GM23338 (cell line): ENCODE measurements around the gene TENT4A.

Experiments
- CREB1 ChIP-seq: fragments of 250-450 bp; sonication (Bioruptor Pico); IDR thresholded peaks from 2 replicates; pipeline ENCODE4 v1.5.0; 2020; ENCODE audit warnings: low read depth, mild to moderate bottlenecking, moderate library complexity
- EZH2 ChIP-seq: fragments of 200-600 bp; sonication (generic); IDR thresholded peaks from one replicate; pipeline ENCODE4 v1.8.0; 2017; ENCODE audit warnings: antibody characterized with exemption, mild to moderate bottlenecking, low read depth; ENCODE audit not compliant: unreplicated experiment
- EZH2phosphoT487 ChIP-seq: fragments of 200-600 bp; sonication (generic); IDR thresholded peaks from one replicate; pipeline ENCODE4 v1.8.1; 2018; ENCODE audit warnings: antibody characterized with exemption; ENCODE audit not compliant: unreplicated experiment
- JUNB ChIP-seq: IDR thresholded peaks from one replicate; pipeline ENCODE4 v1.6.1; 2016; ENCODE audit warnings: antibody characterized with exemption; ENCODE audit not compliant: unreplicated experiment
- NANOG ChIP-seq: IDR thresholded peaks from 2 replicates; pipeline ENCODE4 v1.6.1; 2016; ENCODE audit warnings: antibody characterized with exemption, borderline replicate concordance
- POLR2AphosphoS5 ChIP-seq: IDR thresholded peaks from 2 replicates; pipeline ENCODE4 v1.6.1; 2016; ENCODE audit warnings: antibody characterized with exemption, low read depth
- STAT1 ChIP-seq: IDR thresholded peaks from one replicate; pipeline ENCODE4 v1.6.1; 2016; ENCODE audit warnings: antibody characterized with exemption; ENCODE audit not compliant: unreplicated experiment
- ZNF114 ChIP-seq: fragments of 250-450 bp; sonication (Bioruptor Pico); IDR thresholded peaks from 2 replicates; pipeline ENCODE4 v1.5.0; 2020; ENCODE audit warnings: mild to moderate bottlenecking, moderate library complexity
- ZNF331 ChIP-seq: fragments of 250-450 bp; sonication (Bioruptor Pico); IDR thresholded peaks from 2 replicates; pipeline ENCODE4 v1.5.0; 2020; ENCODE audit warnings: low read depth, mild to moderate bottlenecking, moderate library complexity
- TF ChIP-seq, protein P1 (sequence below), 2 experiments: fragments of 200-600 bp in 1 of 2; sonication (generic) in 1 of 2; conservative IDR thresholded peaks; 2 replicates each; pipeline versions ENCODE4 v1.5.1 to v1.6.1; 2016 to 2017; ENCODE audit warnings: antibody characterized with exemption in 2 of 2, low read depth in 2 of 2, mild to moderate bottlenecking in 2 of 2, moderate library complexity in 1 of 2
- TF ChIP-seq, protein P2 (sequence below): IDR thresholded peaks from one replicate; pipeline ENCODE4 v1.6.1; 2018; ENCODE audit warnings: antibody characterized with exemption; ENCODE audit not compliant: unreplicated experiment

DNA sequence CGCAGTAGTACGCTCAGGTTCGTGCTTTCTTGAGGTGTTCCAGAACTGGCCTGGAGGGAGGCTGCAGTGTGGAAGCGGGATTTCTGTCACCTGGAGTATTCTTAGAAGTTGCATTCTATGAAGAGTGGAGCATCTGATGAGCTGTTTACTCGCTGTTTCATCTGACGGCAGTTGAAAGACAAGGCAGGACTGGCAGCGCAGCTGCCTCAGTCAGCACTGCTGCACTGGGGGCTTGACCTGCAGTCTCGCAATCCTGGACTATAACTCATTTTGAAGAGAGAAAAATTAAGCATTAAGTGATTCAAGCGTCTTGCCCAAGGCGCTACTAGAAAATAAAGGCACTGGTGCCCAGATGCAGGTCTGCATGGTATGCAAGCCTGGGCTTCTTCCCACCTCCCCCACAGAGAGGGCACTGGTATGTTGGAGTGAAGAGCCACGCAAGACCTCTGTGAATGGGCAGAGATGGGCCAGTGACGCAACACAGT, 10.6 kb downstream of the TENT4A start:
- TF ChIP-seq EZH2, result no peak
- TF ChIP-seq, protein P1, sequence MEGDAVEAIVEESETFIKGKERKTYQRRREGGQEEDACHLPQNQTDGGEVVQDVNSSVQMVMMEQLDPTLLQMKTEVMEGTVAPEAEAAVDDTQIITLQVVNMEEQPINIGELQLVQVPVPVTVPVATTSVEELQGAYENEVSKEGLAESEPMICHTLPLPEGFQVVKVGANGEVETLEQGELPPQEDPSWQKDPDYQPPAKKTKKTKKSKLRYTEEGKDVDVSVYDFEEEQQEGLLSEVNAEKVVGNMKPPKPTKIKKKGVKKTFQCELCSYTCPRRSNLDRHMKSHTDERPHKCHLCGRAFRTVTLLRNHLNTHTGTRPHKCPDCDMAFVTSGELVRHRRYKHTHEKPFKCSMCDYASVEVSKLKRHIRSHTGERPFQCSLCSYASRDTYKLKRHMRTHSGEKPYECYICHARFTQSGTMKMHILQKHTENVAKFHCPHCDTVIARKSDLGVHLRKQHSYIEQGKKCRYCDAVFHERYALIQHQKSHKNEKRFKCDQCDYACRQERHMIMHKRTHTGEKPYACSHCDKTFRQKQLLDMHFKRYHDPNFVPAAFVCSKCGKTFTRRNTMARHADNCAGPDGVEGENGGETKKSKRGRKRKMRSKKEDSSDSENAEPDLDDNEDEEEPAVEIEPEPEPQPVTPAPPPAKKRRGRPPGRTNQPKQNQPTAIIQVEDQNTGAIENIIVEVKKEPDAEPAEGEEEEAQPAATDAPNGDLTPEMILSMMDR (conservative IDR thresholded peaks at IDR 0.05; ENCODE audit: low read depth in 2 of 2), result no peak
- no peak for TF ChIP-seq JUNB
- no peak for TF ChIP-seq POLR2AphosphoS5
- TF ChIP-seq, protein P2, sequence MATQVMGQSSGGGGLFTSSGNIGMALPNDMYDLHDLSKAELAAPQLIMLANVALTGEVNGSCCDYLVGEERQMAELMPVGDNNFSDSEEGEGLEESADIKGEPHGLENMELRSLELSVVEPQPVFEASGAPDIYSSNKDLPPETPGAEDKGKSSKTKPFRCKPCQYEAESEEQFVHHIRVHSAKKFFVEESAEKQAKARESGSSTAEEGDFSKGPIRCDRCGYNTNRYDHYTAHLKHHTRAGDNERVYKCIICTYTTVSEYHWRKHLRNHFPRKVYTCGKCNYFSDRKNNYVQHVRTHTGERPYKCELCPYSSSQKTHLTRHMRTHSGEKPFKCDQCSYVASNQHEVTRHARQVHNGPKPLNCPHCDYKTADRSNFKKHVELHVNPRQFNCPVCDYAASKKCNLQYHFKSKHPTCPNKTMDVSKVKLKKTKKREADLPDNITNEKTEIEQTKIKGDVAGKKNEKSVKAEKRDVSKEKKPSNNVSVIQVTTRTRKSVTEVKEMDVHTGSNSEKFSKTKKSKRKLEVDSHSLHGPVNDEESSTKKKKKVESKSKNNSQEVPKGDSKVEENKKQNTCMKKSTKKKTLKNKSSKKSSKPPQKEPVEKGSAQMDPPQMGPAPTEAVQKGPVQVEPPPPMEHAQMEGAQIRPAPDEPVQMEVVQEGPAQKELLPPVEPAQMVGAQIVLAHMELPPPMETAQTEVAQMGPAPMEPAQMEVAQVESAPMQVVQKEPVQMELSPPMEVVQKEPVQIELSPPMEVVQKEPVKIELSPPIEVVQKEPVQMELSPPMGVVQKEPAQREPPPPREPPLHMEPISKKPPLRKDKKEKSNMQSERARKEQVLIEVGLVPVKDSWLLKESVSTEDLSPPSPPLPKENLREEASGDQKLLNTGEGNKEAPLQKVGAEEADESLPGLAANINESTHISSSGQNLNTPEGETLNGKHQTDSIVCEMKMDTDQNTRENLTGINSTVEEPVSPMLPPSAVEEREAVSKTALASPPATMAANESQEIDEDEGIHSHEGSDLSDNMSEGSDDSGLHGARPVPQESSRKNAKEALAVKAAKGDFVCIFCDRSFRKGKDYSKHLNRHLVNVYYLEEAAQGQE, result no peak
- no peak for TF ChIP-seq EZH2phosphoT487
- TF ChIP-seq CREB1 (CRISPR knock-in tag), result no peak
- TF ChIP-seq ZNF331 (CRISPR knock-in tag), result no peak
- no peak for TF ChIP-seq NANOG
- TF ChIP-seq STAT1, result no peak
- TF ChIP-seq ZNF114 (CRISPR knock-in tag), result no peak
